Measurements from ENCODE around the gene FGF10.

- TF ChIP-seq CTCF (conservative IDR thresholded peaks at IDR 0.05; ENCODE audit: low read length) (no peak), EZH2phosphoT487 (IDR thresholded peaks at IDR 0.05; ENCODE audit: borderline replicate concordance, low read depth, low read length) (no peak)
Measured at GRCh38 chr5:44300551-44300950, 88.7 kb downstream of the FGF10 start.
